Measurements from ENCODE around the gene ABCF1.
A peak's percentile ranks its signal among the peaks of the same experiment; 100 is the strongest.

The ABCF1 gene

DNA sequence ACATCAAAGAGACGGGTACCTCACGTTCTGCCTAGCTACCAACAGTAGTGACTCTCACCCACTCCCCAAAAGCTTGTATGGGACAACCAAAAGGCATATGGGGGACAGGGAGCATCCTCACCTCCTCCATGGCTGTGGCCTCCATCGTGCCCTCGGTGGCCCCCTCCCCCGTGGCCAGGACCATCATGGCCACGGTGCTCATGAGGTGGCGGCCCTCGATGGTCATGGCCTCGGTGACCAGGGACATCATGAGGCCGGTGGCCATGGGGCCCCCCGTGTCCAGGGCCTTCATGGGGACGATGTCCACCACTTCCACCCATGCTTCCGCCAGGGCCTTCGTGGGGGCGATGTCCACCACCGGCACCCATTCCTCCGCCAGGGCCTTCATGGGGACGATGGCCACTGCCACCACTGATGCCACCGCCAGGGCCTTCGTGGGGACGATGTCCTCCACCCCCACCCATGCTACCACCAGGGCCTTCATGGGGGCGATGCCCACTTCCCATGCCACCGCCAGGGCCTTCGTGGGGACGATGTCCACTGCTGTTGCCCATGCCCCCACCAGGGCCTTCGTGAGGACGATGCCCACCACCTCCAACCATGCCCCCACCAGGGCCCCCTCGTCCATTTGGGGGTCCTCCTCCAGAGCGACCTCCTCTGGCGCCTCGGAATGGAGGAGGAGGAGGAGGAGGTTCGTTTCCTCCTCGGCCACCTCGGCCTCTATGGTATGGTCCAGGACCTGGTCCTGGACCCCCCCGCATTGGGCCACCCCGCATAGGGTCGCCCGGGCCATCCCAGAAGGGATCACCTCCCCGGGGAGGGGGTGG lies 30.8 kb downstream of the ABCF1 start:
- no peak for DNase-seq

GRCh38 chr6:30603961-30604360 lies 32.7 kb downstream of the ABCF1 start:
- no peak for DNase-seq

DNA sequence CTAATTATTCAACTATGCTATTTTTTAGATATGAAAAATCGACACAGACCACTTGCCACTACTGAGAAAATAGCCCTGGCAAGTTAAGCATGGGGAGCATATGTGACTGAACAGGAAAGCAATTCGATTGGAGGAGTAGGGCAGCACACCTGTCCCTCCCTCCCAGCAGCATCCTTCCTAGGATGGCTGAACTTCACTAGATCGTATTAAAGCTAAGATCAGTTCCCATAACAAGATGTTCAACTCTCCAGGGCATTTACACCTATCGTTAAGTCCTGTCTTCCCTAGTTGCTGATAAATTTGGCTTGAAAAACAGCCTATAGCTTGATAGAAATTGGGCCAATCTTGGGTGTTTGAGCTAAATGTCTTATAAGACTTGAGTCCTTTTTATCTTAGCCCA lies 38.8 kb downstream of the ABCF1 start:
- DNase-seq: no peak

DNA sequence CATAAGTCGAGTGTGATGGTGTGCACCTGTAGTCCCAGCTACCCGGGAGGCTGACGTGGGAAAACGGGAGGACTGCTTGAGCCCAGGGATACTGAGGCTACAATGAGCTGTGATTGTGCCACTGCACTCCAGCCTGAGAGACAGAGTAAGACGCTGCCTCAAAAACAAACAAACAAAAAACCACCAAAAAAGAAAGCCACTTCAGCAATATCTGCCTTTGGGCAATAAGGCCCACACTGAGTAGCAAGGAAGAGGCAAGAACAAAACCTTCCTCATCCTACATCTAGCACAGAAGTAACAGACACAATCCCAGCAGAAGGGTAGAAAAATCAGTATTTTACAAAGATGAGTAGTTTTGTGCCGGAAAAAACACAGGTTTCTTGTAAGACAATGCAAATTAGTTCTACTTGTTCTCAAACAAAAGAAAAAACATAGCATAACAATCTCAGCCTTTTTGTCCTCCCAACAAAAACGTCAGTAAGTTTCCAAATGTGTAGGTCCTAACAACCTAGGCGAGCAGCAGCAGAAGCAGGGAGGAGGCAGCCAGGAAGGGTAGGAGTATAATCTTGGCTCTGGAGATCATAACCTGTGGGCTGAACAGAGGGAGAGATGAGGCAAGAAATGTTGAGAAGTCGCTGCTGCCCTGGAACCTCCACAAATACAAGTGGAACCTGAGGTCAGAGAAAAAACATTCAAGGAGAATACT lies 40.1 kb downstream of the ABCF1 start:
- no peak for DNase-seq

GRCh38 chr6:30611856-30612194 lies 40.6 kb downstream of the ABCF1 start:
- no peak for DNase-seq

DNA sequence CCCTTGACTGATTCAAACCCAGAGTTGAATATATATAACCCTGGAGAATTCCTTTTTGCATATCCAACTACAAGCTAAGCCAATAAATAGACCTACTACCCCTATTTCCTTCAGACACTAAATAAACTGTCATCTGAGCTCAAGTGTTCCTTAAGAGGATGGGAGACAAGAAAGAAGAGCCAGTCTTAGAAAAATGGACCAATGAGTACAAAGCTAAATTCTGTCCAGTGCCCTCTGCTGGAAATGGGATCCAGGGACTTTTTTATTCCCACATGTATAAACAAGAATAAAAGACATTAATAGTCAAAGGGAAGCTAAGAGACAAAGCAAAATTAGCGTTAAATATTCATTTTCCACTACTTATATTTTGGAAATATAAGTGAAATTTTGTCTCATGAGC lies 41.0 kb downstream of the ABCF1 start:
- peak; percentile 10 for DNase-seq

- peak; percentile 17 for DNase-seq
These were observed 41.5 kb downstream of the ABCF1 start for GRCh38 chr6:30612687-30613248.

- DNase-seq: peak; percentile 34
These were observed 42.2 kb downstream of the ABCF1 start for GRCh38 chr6:30613251-30614043.

GRCh38 chr6:30614044-30614842 lies 43.0 kb downstream of the ABCF1 start:
- peak; percentile 52 for DNase-seq

GRCh38 chr6:30614843-30615218 lies 43.6 kb downstream of the ABCF1 start:
- peak; percentile 97 for DNase-seq

DNA sequence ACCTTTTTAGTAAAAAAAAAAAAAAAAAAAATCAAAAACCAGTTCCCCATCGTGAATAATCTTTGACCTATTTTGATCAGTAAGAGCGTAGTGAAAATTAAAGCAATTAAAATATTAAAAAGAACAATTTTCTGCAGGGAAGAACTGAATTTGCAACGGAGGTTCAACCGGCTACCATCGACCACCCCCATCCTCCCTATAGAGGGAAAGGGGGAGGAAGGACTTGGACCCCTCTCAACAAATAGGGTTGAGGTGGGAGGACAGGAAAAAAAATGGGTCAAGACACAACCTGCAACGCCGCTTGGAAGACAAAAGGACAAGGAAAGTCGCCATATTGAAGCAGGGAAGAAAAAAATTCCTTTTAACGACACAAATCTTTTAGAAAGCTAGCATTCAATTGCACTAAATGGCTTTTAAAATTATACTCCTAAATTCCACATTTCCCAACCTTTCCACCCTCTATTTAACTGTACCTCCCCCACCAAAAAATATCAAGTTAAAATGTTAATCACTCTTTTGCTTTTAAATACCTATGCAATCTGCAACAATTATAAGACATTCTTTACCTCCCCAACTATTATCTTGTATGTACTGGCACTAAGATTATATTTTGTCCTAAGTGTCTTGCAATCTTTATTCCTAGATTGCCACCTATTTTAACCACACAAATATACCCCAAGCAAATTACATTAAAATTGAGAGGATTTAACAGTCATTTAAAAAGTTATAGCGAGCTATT lies 44.1 kb downstream of the ABCF1 start:
- DNase-seq: peak; percentile 73

- DNase-seq: peak; percentile 78
These were observed 44.9 kb downstream of the ABCF1 start for GRCh38 chr6:30615958-30616810.

DNA sequence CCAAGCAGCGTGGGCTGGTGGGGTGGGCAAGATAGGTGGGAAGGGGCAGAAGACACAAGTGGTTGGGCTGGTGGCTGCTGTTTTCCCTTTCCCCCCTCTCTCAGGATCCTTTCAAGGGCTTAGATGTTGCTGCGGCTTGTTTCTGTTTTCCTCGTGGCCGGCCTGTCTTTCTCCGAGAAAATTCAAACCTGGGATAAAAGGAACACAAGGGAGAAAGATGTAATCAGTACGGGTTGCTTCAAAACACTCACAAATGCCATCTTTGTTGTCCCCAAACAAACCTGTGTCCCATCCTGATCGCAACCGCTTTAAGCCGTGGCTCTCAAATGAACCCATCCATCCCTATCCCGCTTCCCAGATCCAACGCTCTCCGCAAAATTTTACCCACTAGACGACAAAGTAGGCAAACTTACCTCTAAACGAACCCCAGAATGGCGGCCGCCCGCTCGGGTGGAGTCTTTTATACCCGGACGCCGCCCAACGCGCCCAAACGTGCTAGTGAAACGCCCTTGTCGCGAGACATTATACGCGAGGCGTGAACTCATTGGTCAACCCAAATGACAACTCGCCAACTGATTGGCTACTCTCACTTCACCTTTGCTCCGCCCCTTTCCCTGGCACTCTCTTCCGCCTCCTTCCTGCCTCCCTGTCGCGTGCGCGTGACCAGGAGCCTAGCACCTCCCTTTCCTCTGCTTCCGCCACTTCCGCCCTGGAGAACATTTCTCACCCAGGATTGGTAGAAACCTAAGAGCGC lies 45.7 kb downstream of the ABCF1 start, which contains the start of gene PPP1R10:
TSS of gene PPP1R10 (minus strand) at position 433 of the 754 bp plus-strand sequence. CDS start 7,299 bp downstream, outside the sequence.
- DNase-seq: peak; percentile 100

GRCh38 chr6:30617565-30618269 lies 46.5 kb downstream of the ABCF1 start, which contains the start of gene MRPS18B:
Gene MRPS18B (plus strand): TSS chr6:30617840. CDS start chr6:30617866, 26 bp downstream.
- peak; percentile 99 for DNase-seq

GRCh38 chr6:30618270-30618797 lies 47.1 kb downstream of the ABCF1 start:
- DNase-seq: peak; percentile 12

DNA sequence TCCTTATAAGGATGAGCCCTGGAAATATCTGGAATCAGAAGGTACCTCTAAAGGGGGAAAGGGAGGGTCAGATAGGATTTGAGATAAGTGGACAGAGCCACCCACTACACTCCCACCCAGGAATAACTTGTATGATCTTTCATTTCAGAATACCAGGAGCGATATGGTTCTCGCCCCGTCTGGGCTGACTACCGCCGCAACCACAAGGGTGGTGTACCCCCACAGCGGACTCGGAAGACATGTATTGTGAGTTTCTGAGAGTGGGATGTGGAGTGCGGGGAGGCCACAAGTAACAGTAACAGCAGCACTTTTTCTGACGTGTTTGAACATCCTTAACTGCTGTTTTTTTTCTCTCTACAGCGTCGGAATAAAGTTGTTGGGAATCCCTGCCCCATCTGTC lies 48.3 kb downstream of the ABCF1 start:
- DNase-seq: no peak

DNA sequence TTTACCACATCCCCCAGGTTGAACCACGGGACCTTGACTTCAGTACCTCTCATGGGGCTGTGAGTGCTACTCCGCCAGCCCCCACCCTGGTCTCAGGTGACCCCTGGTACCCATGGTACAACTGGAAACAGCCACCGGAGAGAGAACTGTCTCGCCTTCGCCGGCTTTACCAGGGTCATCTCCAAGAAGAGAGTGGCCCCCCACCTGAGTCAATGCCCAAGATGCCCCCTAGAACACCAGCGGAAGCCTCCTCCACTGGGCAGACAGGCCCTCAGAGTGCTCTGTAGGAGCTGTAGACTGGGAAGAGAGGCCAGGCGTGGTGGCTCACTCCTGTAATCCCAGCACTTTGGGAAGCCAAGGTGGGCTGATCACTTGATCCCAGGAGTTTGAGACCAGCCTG lies 54.3 kb downstream of the ABCF1 start:
- no peak for DNase-seq

GRCh38 chr6:30626484-30627366 lies 55.5 kb downstream of the ABCF1 start, which contains the start of gene ATAT1:
Gene ATAT1 (plus strand): TSS chr6:30626874.
- DNase-seq: peak; percentile 93

All from CD4-positive, alpha-beta T cell treated with Interleukin-17A for 1 hour (primary cell).